HG03135 (cell line): ENCODE data around the gene SERTAD2.
A peak's percentile ranks its signal among the peaks of the same experiment; 100 is the strongest.

Experiments used
- ATAC-seq: cut with Tn5 transposase; IDR thresholded peaks from one replicate; pipeline ENCODE4 v1.9.1; 2021; ENCODE audit warnings: mild to moderate bottlenecking, moderate library complexity; ENCODE audit not compliant: unreplicated experiment

SERTAD2 gene

GRCh38 chr2:64650296-64650695, 3.4 kb downstream of the SERTAD2 start:
- no peak for ATAC-seq

GRCh38 chr2:64649626-64650025, 4.1 kb downstream of the SERTAD2 start:
- no peak for ATAC-seq

- ATAC-seq = no peak
Measured at GRCh38 chr2:64649013-64649484, 4.7 kb downstream of the SERTAD2 start.

- ATAC-seq = no peak
Measured at GRCh38 chr2:64646007-64646880, 7.5 kb downstream of the SERTAD2 start.

GRCh38 chr2:64644458-64645382, 9.0 kb downstream of the SERTAD2 start:
- ATAC-seq = peak; percentile 46

GRCh38 chr2:64643838-64644457, 9.8 kb downstream of the SERTAD2 start:
- ATAC-seq = peak; percentile 1

- ATAC-seq = no peak
Measured at GRCh38 chr2:64641599-64641998, 12.1 kb downstream of the SERTAD2 start.

GRCh38 chr2:64640153-64641044, 13.3 kb downstream of the SERTAD2 start:
- no peak for ATAC-seq

GRCh38 chr2:64639691-64640090, 14.0 kb downstream of the SERTAD2 start:
- ATAC-seq = no peak

GRCh38 chr2:64638502-64639120, 15.1 kb downstream of the SERTAD2 start:
- ATAC-seq = no peak

- no peak for ATAC-seq
Measured at GRCh38 chr2:64637931-64638330, 15.8 kb downstream of the SERTAD2 start.

- peak; percentile 51 for ATAC-seq
Measured at GRCh38 chr2:64637000-64637635, 16.6 kb downstream of the SERTAD2 start.

GRCh38 chr2:64635976-64636911, 17.5 kb downstream of the SERTAD2 start:
- peak; percentile 62 for ATAC-seq

GRCh38 chr2:64634345-64635267, 19.1 kb downstream of the SERTAD2 start:
- no peak for ATAC-seq

- ATAC-seq = no peak
Measured at GRCh38 chr2:64632835-64633819, 20.6 kb downstream of the SERTAD2 start.

GRCh38 chr2:64631771-64632170, 21.9 kb downstream of the SERTAD2 start:
- no peak for ATAC-seq
